Tongue (tissue), 2 donors: ENCODE results near the gene ACYP1. TPM values are rescaled to one million over a fixed set of nuclear protein-coding genes. Genes with fewer than 3 reads are reported as not detected.
"Not testable (repeated sequence)": the region's sequence is repeated elsewhere in the genome, so short reads cannot be mapped to it uniquely, and the experiment has no call there.

Experiments
- DNase-seq: peaks from one replicate; pipeline ENCODE4 v3.0.0-alpha.2; 2015
- total RNA-seq: library from RNA; depleted of rRNA; stranded (reverse); fragments of >200 nt; gene quantifications from one replicate; pipeline ENCODE4 v1.2.3, GENCODE V29; 2014

ACYP1 gene
- total RNA-seq, 1 donor from 2014 or later, result 14.6 TPM

DNA sequence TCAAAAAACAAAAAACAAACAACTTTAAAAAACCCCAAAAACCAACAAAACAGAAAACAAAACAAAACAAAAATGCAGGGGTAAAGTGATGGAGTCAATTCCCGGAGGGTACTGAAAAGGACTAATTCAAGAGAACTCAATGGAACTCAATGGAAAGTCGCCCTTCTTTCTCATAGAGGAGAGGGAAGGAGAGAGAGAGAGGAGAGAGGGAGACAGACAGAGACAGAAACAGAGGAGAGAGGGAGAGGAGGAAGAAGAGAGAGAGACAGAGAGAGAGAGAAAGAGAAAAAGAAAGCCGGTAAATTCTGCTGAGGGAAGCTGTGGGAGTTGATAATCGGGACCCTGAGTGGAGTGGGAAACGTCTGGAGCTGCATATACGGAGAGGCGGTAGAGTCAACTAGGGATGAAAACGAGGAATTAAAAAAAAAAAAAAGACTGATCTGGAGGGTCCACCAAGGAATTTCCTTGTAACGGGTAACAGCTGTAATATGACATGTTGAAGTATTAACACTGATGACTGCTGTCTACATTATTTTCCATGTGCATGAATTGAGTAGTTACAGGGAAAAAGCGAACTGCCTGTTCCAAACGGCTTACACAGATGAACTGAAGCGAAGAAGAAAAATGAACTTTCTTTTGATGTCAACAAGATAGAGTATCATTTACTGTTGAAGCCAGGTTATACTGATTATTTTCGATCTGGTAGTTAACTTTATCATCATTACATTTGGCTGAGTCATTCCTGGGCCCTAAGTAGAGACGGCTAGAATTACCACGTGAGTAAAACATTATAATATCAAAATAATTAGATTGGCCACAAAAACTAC, 4.7 kb upstream of the ACYP1 start:
- peak; percentile 66 for DNase-seq

DNA sequence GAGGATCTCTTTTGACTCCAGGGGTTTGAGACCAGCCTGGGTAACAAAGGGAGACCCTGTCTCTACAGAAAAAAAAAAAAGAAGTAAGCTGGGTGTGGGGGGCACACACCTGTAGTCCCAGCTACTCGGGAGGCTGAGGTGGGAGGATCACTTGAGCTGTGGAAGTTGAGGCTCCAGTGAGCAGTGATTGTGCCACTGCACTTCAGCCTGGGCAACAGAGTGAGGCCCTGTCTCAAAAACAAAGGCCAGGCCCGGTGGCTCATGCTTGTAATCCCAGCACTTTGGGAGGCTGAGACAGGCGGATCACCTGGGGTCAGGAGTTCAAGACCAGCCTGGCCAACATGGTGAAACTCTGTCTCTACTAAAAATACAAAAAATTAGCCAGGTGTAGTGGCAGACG, 3.9 kb upstream of the ACYP1 start:
- not testable (repeated sequence) for DNase-seq

DNA sequence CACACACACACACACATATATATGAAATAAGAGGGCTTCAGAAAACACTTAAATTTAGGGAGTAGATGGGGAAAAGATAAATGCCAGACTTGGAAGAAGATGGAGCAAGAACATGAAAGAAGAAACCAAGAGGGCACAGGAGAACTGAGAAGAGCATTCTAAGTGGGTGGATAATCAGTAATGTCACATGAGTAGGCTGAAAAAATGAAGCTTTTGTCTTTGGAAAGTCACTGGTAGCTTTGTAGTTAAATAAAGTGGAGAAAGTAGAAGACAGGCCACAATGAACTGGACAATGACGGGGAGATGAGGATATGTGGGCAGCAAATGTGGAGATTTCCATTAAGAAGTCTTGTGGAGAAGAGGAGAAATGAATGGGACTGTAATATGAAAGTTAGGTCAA, 3.4 kb upstream of the ACYP1 start:
- no peak for DNase-seq

DNA sequence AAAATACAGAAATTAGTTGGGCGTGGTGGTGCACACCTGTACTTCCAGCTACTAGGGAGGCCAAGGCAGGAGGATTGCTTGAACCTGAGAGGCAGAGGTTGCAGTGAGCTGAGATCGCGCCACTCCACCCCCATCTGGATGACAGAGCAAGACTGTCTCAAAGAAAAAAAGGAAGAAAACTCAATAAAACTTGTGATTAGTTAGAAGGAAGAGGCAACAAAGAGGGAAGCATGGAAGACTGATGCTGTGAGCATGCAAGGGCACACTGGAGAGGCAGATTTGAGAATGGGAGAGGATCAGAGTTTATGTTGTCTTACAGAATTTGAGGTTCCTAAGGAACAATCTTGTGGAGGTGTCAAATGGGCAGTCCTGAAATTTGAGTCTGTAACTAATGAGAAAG, 2.9 kb upstream of the ACYP1 start:
- DNase-seq, result no peak

GRCh38 chr14:75064205-75064567, 362 bp upstream of the ACYP1 start:
- DNase-seq, result no peak

- no peak for DNase-seq
These were observed 811 bp downstream of the ACYP1 start for GRCh38 chr14:75063013-75063412.

GRCh38 chr14:75060420-75060819, 3.4 kb downstream of the ACYP1 start:
- no peak for DNase-seq

DNA sequence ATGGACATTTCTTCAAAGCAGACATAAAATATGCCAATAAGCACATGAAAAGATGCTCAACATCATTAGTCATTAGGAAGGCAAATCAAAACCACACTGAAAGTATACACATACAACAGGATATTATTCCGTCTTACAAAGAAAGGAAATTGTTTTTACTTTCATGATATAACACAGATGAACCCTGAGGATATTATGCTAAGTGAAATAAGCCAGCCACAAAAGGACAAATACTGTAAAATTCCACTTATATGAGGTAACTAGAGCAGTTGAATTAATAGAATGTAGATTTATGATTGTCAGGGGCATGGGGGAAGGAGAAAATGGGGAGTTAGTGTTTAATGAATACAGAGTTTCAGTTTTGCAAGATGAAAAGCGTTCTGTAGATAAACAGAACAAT, 4.2 kb downstream of the ACYP1 start:
- no peak for DNase-seq

GRCh38 chr14:75054421-75054820, 9.4 kb downstream of the ACYP1 start:
- DNase-seq, result no peak

GRCh38 chr14:75053396-75054291, 10.2 kb downstream of the ACYP1 start:
- no peak for DNase-seq

- no peak for DNase-seq
These were observed 12.3 kb downstream of the ACYP1 start for GRCh38 chr14:75051556-75051899.

DNA sequence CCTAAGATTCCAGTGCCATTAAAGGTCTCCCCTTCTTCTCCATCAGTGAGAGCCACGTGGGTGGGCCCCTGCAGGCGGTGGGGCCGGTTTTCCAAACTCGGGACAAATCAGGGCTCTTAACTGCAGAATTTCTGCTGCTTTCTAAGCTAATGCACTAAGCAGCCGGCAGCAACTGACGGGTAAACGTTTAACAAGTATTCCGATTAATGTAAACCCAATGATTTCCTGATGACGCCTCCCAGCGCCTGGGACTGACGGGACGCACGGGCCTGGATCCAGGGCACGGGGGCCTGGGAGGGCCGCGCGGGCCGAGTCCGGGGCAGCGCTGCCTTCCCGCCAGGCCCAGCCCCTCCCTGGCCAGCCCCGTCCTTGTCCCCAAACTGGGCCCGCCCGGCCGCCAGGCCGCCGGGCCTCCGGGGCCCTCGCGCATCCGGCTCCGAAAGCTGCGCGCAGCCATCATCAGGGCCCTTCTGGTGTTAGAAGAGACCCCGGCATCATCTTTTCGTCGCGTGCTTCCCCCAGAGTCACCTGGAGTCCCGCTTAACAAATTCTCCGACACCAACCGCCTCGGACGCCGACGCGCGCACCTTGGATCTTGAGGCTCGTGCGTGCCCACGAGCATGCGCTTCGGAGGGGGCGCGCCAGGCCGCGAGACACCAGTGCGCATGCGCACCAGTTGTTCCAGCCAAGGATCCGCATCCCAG, 12.8 kb downstream of the ACYP1 start, which contains the start of gene MLH3:
MLH3 (minus strand) TSS at position 616 of the 704 bp plus-strand sequence. CDS start 1,812 bp downstream, outside the sequence.
- peak; percentile 95 for DNase-seq

DNA sequence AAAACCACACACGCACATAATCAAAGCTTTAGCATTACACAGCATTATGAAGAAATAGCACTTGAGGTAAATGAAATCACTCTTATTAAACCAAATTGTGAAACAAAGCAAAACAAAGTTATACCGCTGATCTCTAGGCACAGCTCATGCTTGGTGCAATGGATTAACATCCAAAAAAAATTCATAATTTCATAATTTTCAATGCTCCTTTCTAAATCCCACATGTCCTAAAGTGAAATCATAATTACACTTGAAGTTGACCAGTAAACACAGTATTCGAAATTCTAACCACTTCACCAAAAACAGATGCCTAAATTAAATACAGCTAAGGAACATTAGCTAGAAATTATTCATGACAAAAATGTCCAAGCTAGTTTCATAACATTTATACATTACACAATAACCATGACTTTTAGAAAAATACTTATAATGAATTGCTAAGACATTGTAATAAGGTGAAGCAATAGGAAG, 14.1 kb downstream of the ACYP1 start:
- no peak for DNase-seq

- DNase-seq, result no peak
These were observed 14.7 kb downstream of the ACYP1 start for GRCh38 chr14:75049136-75049535.

GRCh38 chr14:75048101-75048500, 15.7 kb downstream of the ACYP1 start:
- no peak for DNase-seq

DNA sequence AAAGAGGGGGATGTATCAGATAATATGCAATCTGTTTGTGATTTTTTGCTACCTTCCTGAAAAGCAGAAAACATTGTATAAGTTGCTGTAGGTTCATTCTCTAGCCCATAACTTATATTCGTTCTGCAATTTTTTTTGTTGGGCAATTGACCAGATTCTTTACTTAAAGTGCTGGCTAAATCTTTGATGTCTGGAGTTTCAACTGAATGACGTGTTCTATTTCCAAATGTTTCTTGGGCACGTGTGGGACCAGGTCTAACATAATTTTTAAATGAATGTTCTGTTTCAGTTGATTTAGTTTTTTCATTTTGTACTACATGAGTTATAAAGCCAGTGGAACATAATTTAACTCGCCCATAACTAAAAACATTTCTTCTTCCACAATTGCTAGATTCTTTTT, 16.3 kb downstream of the ACYP1 start:
- no peak for DNase-seq

- no peak for DNase-seq
These were observed 16.9 kb downstream of the ACYP1 start for GRCh38 chr14:75046899-75047298.

- DNase-seq, result no peak
These were observed 17.5 kb downstream of the ACYP1 start for GRCh38 chr14:75046275-75046674.

DNA sequence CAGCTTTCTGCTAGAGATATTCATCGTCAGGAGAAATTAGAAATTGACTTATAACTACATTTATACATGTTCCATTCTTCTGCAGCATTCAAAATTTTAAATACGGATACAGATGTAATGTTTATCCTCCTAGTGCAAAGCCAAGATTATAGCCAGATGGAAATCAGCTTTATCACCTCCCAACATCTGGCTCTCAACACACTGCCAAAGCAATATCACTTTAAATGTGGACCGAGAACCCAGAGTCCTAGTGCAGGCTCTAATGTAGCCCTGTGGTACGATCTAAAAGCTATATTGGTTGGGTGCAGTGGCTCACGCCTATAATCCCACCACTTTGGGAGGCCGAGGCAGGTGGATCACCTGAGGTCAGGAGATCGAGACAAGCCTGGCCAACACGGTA, 19.1 kb downstream of the ACYP1 start:
- peak; percentile 67 for DNase-seq

DNA sequence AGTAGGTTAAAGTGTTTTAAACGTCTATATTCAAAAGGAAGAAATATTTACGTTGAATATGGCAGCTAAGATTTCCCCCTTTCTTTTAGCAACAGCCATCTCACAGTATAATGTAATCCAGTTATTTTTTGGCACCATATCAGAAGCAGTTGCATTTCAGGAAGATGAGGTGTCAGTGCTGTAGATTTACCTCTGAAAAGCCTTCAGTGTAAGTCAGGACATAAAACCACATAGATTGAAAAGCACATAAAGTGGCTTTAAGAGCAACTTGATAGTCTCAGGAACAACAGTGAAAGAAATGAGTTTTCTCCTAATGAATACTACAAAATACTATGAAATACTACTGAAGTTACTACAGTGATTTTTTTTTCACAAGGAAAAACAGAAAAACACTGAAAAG, 19.5 kb downstream of the ACYP1 start:
- DNase-seq, result peak; percentile 56

DNA sequence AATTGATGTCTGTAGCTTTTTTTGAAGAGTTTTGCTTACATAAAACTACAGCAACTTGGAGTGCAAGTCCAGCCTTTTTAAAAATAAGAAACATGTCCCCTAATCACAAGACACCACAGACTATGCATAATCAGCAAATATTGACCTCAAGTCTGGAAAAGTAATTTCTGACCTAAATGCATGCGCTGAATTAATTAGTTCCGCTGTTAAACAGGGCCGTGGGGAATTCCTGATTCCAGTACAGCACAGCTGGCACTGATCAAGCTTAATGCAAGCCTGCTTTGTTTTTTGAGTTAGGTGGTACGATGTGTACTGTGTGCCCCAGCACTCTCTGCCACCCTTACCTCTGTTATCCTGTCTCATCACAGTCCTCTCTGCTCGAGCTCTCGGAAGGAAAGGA, 21.8 kb downstream of the ACYP1 start:
- no peak for DNase-seq

DNA sequence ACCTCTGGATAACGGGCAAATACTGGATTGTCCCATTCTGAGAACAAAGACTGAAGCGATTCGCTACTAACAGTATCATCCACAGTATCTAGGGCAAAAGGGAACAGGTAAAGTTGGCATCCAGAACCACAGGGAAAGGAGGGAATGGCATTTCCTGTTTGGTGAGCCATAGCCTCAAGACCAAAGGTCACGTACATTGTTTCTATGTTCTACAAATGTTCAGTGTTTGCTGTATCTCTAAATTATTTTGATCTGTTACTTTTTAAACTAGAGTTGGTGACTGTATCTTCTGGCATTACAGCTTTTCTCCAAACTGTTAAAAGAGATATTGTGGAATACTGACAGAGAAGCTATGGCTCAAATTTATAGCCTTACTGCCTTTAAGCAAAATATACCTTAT, 22.2 kb downstream of the ACYP1 start:
- no peak for DNase-seq

GRCh38 chr14:75040959-75041358, 22.9 kb downstream of the ACYP1 start:
- DNase-seq, result no peak
